HUES6 (cell line): ENCODE results near the gene ADK.
"Not testable (repeated sequence)": the region's sequence is repeated elsewhere in the genome, so short reads cannot be mapped to it uniquely, and the experiment has no call there.

ENCODE experiments used
- H3K27ac ChIP-seq: 2 replicates; pipeline ENCODE4 v1.7.0; 2013; ENCODE audit warnings: low read depth, mild to moderate bottlenecking, low read length, inconsistent platforms
- H3K27me3 ChIP-seq: 2 replicates; pipeline ENCODE4 v1.6.1; 2013; ENCODE audit warnings: low read length; ENCODE audit not compliant: control insufficient read depth, insufficient read depth
- H3K36me3 ChIP-seq: 2 replicates; pipeline ENCODE4 v1.6.1; 2013; ENCODE audit warnings: low read length; ENCODE audit not compliant: control insufficient read depth, insufficient read depth
- H3K4me1 ChIP-seq: 2 replicates; pipeline ENCODE4 v1.6.1; 2013; ENCODE audit warnings: low read length; ENCODE audit not compliant: control insufficient read depth, insufficient read depth
- H3K4me3 ChIP-seq: 2 replicates; pipeline ENCODE4 v1.5.1; 2013; ENCODE audit warnings: low read depth, low read length
- H3K9ac ChIP-seq: one replicate; pipeline ENCODE4 v1.6.1; 2013; ENCODE audit warnings: mild to moderate bottlenecking, low read length
- H3K9me3 ChIP-seq: 2 replicates; pipeline ENCODE4 v1.6.1; 2013; ENCODE audit warnings: low read depth, low read length; ENCODE audit not compliant: control insufficient read depth, insufficient read depth

ADK gene

DNA sequence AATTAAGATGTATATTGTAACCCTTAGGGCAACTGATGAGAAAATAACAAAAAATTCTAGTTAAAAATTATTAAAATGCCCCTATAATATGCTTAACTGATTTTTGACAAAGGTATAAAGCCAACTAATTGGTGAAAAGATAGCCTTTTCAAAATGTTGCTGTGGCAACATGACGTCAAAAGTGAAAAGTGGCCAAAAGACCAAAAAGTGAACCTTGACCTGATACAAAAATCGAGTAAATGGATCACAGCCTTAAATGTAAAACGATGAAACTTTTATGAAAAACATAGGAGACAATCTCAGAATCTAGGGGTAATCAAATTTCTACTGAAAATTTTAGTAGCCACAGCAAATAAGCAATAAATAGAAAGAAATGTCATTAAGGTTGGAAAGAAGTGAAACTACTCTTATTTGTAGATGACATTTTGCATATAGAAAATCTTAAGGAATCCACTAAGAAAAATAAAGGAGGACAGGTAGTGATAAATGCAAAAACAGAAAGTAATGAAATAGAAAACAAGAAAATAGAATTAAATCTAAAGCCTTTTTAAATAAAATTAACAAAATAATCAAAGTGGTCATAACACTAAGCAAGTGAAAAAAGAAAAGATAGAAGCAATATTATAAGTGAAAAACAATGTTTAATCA, 285.6 kb downstream of the ADK start:
- H3K9ac ChIP-seq, result no peak overlapping the region
- no peaks in the 10 kb centered on the region for H3K27me3 ChIP-seq
- no peak overlapping the region for H3K27ac ChIP-seq
- no peaks in the 10 kb centered on the region for H3K9me3 ChIP-seq
- no peak overlapping the region for H3K4me3 ChIP-seq
- peaks cover 12% of the 10 kb centered on the region for H3K4me1 ChIP-seq
- H3K36me3 ChIP-seq, result no peaks in the 10 kb centered on the region

- Histone ChIP-seq H3K4me3 (no peak overlapping the region), H3K27me3 (no peaks in the 10 kb centered on the region), H3K27ac (no peak overlapping the region), H3K9ac (no peak overlapping the region), H3K4me1 (peaks cover 12% of the 10 kb centered on the region), H3K36me3 (no peaks in the 10 kb centered on the region), H3K9me3 (no peaks in the 10 kb centered on the region)
Measured at GRCh38 chr10:74437822-74438221, 286.8 kb downstream of the ADK start.

- Histone ChIP-seq H3K9ac (no peak overlapping the region), H3K4me3 (no peak overlapping the region), H3K4me1 (peaks cover 12% of the 10 kb centered on the region; the same call in 1 of the 2 replicates), H3K36me3 (no peaks in the 10 kb centered on the region), H3K27me3 (no peaks in the 10 kb centered on the region), H3K27ac (0 out of 2 replicates have a peak overlapping the region, but pooled peaks have one; percentile 45), H3K9me3 (no peaks in the 10 kb centered on the region)
Measured at GRCh38 chr10:74439213-74439612, 288.2 kb downstream of the ADK start.

- H3K9ac ChIP-seq, result no peak overlapping the region
- H3K9me3 ChIP-seq, result no peaks in the 10 kb centered on the region
- no peaks in the 10 kb centered on the region for H3K27me3 ChIP-seq
- no peaks in the 10 kb centered on the region for H3K4me1 ChIP-seq
- no peaks in the 10 kb centered on the region for H3K36me3 ChIP-seq
- H3K27ac ChIP-seq, result no peak overlapping the region
- H3K4me3 ChIP-seq, result no peak overlapping the region
Measured at GRCh38 chr10:74445493-74445892, 294.5 kb downstream of the ADK start.

DNA sequence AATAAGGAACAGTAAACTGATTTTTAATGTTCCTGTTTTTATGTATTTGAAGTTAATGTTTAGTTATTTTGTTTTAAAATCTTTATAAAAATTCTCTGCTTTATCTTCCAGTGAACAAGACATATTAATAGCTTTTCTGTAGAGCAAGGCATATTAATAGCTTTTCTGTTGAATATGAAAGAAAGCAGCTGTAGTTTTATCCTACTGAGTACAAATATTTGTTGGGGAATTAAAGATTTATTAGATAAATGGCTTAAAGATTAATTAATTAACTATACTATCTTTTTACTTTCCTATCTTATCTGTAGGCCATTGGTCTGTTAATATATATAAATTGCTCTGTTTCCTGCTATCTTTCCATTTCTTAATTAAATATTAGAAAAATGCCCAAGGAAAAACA, 299.6 kb downstream of the ADK start:
- Histone ChIP-seq H3K27ac (no peak overlapping the region), H3K4me3 (no peak overlapping the region), H3K9me3 (no peaks in the 10 kb centered on the region), H3K27me3 (no peaks in the 10 kb centered on the region), H3K4me1 (no peaks in the 10 kb centered on the region), H3K36me3 (no peaks in the 10 kb centered on the region), H3K9ac (no peak overlapping the region)

DNA sequence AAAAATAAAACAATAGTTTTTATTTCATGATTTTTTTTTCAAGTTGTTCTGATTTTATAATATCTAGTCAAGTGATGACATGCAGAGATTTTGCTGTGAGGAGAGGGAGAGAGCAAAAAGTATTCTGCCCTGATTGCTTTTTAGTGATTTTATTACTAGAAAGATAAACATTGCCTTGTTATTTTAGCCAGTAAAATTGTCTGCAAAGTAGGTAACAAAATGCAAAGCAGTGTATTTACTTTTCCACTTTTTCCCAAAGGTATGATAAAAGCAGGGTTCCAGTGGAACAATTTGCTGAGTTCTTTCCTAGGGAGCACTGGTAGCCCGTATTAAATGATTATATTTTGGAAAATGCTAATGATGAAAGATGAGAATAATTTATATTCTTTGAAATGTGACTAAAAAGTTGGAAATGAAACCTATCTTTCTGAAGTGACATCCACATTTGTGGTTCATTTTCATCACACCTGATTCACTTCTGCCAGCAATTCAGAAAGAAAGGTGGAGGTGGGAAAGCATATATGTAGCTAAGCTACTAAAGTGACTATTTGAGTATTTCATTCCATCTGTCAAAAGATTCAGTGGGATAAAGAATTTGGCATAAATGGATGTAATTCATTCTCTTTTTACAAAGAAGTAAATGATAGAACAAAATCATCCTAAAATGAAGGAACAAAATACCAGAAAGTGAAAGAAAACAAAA, 300.3 kb downstream of the ADK start:
- Histone ChIP-seq H3K27ac (no peak overlapping the region), H3K4me3 (no peak overlapping the region), H3K36me3 (no peaks in the 10 kb centered on the region), H3K4me1 (no peaks in the 10 kb centered on the region), H3K27me3 (no peaks in the 10 kb centered on the region), H3K9ac (no peak overlapping the region), H3K9me3 (no peaks in the 10 kb centered on the region)

GRCh38 chr10:74453169-74453568, 302.1 kb downstream of the ADK start:
- H3K4me3 ChIP-seq, result no peak overlapping the region
- H3K4me1 ChIP-seq, result no peaks in the 10 kb centered on the region
- no peak overlapping the region for H3K27ac ChIP-seq
- no peaks in the 10 kb centered on the region for H3K36me3 ChIP-seq
- no peak overlapping the region for H3K9ac ChIP-seq
- H3K27me3 ChIP-seq, result no peaks in the 10 kb centered on the region
- no peaks in the 10 kb centered on the region for H3K9me3 ChIP-seq

GRCh38 chr10:74457478-74457877, 306.5 kb downstream of the ADK start:
- H3K27me3 ChIP-seq, H3K4me1 ChIP-seq, H3K36me3 ChIP-seq, H3K27ac ChIP-seq, H3K4me3 ChIP-seq, H3K9me3 ChIP-seq, H3K9ac ChIP-seq: not testable (repeated sequence)

DNA sequence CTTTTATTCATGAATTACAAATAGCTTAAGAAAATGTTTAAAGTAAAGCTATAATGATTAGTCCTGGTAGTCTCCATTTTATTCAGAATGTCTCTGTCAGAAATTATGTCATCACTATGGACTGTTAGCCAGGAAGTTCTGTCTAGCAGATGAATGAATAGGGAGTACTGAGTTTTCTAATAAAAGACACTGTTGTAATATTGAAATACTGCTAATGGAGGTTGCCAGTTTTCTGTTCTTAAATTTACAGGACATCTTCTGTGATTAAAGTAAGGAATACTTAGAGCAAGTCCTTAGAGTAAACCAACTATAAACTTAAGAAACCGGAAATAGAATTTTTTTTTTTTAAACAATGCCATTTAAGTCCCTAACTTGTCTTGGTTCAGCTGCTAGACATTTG, 309.8 kb downstream of the ADK start:
- Histone ChIP-seq H3K36me3 (no peaks in the 10 kb centered on the region), H3K27me3 (no peaks in the 10 kb centered on the region), H3K27ac (no peak overlapping the region), H3K9ac (no peak overlapping the region), H3K4me3 (no peak overlapping the region), H3K9me3 (no peaks in the 10 kb centered on the region), H3K4me1 (no peaks in the 10 kb centered on the region)

GRCh38 chr10:74474022-74474713, 323.1 kb downstream of the ADK start:
- H3K4me3 ChIP-seq, result no peak overlapping the region
- no peaks in the 10 kb centered on the region for H3K27me3 ChIP-seq
- no peak overlapping the region for H3K9ac ChIP-seq
- no peak overlapping the region for H3K27ac ChIP-seq
- H3K36me3 ChIP-seq, result no peaks in the 10 kb centered on the region
- no peaks in the 10 kb centered on the region for H3K4me1 ChIP-seq
- H3K9me3 ChIP-seq, result no peaks in the 10 kb centered on the region

GRCh38 chr10:74476162-74476706, 325.2 kb downstream of the ADK start:
- H3K9ac ChIP-seq, H3K9me3 ChIP-seq, H3K4me1 ChIP-seq, H3K36me3 ChIP-seq, H3K27ac ChIP-seq, H3K4me3 ChIP-seq, H3K27me3 ChIP-seq: not testable (repeated sequence)
